Esophagus squamous epithelium (tissue), 4 donors: ENCODE data around the gene SNX2.

Experiments
- POLR2A ChIP-seq, 4 donors: fragments of 450-650 bp; IDR thresholded peaks; one replicate each; pipeline ENCODE4 v1.6.1; 2017; ENCODE audit warnings: antibody characterized with exemption in 4 of 4, mild to moderate bottlenecking in 4 of 4, moderate library complexity in 3 of 4
- TF ChIP-seq, protein P1 (sequence below), 6 experiments: fragments of 450-650 bp in 4 of 6; fragments of 200-600 bp in 2 of 6; sonication (generic) in 2 of 6; IDR thresholded peaks; one replicate each; pipeline ENCODE4 v1.5.1; 2016 to 2019; ENCODE audit warnings: antibody characterized with exemption in 6 of 6, mild to moderate bottlenecking in 4 of 6, moderate library complexity in 4 of 6

- TF ChIP-seq, protein P1, sequence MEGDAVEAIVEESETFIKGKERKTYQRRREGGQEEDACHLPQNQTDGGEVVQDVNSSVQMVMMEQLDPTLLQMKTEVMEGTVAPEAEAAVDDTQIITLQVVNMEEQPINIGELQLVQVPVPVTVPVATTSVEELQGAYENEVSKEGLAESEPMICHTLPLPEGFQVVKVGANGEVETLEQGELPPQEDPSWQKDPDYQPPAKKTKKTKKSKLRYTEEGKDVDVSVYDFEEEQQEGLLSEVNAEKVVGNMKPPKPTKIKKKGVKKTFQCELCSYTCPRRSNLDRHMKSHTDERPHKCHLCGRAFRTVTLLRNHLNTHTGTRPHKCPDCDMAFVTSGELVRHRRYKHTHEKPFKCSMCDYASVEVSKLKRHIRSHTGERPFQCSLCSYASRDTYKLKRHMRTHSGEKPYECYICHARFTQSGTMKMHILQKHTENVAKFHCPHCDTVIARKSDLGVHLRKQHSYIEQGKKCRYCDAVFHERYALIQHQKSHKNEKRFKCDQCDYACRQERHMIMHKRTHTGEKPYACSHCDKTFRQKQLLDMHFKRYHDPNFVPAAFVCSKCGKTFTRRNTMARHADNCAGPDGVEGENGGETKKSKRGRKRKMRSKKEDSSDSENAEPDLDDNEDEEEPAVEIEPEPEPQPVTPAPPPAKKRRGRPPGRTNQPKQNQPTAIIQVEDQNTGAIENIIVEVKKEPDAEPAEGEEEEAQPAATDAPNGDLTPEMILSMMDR (IDR thresholded peaks at IDR 0.05) = no peak
- TF ChIP-seq POLR2A (IDR thresholded peaks at IDR 0.05) = no peak
Measured at GRCh38 chr5:122815218-122815767, 40.4 kb downstream of the SNX2 start.
